GM19438 (cell line): ENCODE data around the gene ITGAD.
"Not testable (repeated sequence)": the region's sequence is repeated elsewhere in the genome, so short reads cannot be mapped to it uniquely, and the experiment has no call there.

Experiments
- ATAC-seq: cut with Tn5 transposase; IDR thresholded peaks from one replicate; pipeline ENCODE4 v1.9.1; 2021; ENCODE audit warnings: low read depth; ENCODE audit not compliant: unreplicated experiment

ITGAD gene

DNA sequence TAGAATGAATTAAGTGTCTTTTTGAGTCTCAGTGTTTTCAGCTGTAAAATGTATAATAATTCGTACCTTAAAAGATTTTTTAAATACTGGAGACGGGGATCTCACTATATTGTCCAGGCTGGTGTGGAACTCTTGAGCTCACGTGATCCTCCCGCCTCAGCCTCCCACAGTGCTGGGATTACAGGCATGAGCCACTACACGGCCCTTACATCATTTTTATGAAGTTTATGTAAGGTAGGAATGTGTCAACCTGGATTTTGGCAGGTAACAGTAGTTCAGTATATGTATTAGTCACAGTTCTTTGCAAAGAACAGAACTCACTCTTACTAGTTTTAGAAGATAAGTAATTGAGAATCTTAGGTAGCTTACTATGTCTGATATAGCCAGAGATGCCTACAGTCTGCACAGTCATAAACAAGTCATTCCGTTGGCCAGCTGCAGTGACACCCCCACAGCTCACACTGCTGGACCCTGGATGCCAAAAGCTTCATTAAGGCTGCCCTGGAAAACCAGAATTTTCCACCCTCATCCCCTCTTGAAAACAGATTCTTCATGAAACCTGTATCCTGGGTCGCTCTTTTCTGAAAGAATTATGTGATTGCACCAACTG is 35.6 kb downstream of the ITGAD start:
- no peak for ATAC-seq

DNA sequence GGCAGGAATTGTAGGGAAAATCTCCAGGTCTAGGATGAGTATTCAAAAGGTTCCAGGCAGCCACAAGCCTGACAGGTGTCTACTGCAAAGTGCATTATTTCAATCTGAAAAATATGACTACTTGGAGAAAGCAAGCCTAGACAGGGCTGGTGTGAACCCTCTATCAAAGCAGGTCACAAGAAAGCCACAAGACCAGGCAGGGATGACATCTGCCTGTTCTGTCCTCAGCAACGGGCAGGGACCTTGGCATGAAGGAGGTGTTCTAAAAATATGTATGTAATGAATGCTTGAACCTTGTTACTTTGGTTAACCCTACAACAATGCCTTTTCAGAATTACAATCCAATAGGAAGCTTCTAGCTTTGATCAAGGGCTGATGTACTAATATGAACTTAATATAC is 36.2 kb downstream of the ITGAD start:
- ATAC-seq = no peak

DNA sequence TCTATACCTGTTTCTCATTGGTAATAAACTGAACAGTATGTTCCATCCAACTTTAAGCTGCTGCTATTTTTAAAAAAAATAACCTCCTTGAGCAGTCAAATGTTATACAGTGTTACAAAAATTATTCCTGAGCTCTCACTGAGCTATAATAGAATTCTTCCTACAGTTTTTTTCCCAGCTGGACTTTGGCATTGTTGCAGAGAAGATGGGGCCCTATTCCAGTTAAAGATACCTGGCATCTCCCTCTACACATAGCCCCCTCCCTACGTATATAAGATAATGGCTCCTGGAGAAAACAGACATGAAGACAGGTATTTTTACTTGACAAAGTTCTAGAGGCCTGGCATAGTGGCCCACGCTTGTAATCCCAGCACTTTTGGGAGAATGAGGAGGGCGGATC is 36.7 kb downstream of the ITGAD start:
- ATAC-seq = no peak

DNA sequence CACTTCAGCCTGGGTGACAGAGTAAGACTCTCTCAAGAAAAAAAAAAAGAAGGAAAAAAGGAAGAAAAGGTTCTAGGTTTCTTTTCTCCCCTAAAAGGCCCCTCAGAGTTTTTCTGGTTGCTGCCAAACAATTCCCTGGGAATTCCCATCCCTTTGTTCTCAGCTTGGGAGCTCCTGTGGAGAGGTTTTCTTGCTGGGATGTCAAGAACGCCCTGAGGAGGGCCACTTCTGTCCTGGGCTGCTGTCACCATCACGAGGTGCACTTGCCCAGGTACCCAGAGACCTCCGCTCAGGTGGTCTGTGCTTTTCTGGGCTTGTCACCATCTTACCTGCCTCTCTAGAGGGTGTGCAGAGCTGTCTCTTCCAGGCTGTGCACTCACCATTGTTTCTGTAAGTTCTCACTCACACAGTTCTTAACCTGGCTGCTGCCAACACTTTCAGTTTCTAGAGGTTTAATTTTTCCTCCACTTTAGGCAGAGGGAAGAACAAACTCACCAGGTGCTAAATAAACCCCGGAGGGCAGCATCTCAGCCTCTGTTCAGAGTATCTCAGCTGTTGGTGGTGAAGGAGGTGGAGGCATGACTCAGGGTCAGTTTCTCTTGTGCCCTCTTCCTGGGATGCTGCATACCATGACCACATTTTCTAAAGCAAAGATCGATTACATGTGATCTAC is 37.4 kb downstream of the ITGAD start:
- no peak for ATAC-seq

DNA sequence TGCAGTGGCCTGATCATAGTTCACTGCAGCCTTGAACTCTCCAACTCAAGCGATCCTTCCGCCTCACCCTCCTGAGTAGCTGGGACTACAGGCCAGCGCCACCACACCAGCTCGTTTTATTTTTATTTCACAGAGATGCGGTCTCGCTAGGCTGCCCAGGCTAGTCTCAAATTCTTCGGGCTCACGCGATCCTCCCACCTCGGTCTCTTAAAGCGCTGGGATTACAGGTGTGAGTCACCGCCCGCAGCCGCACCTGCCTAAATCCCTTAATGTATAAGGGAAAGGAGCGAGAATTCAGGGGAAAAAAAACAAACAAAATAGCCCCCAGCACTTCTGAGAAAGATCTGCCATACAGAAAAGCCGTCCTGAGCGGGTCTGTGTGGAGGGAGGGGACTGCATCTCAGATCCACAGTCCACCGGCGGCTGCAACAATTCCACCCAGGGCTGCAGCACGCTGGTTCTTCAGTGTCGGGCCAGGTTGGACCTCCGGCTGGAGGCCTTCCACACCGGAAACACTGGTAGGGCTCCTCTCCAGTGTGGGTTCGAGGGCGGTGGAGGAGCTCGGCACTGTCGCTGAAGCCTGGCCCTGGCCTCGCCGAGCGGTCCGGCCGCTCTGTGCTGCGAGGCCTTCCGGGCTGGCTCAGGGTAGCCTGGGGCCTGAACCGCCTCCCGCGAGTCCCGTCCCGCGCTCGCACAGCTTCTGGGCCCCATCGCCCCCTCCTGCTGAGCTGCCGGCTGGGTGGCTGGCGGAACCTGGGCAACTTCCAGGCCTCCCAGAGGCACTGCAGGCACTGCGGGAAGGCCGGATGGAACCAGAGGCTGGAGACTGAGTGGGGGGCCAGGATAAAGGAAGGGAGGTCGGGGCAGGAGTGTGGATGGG is 42.4 kb downstream of the ITGAD start:
- no peak for ATAC-seq

DNA sequence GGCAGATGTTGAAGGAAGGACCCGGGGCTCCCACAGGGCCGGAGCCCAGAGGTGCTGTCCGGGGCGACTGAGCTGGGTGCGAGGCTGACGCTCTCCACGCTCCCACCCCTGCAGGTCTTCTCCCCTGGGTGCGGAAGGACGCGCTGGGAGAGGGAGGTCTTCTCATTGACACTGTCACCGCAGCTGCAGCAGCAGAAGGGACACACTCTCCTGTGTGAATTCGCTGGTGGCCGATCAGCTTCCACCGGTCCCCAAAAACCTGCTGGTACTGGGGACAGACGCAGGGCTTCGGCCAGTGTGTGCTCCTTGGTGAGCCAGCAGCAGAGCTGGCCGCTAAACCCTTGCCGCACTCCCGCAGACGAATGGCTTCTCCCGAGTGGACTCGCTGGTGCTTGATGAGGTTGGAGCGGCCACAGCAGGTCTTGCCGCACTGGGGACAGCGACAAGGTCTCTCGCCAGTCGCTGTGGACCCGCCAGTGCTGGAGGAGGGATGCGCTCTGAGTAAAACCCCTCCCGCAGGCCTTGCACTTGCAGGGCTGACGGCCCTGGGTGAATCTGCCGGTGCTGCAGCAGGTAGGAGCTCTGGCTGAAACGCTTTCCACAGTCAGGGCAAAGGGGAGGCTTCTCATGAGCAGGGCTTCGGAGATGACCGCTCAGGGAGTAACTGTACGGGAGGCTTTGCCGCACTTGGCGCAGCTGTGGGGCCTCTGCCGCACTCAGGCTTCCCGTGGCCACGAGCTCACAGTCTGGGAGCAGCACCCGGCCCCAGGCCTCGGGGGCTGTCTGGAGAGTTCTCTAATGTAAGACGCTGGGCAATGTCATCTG is 43.3 kb downstream of the ITGAD start:
- ATAC-seq = no peak

DNA sequence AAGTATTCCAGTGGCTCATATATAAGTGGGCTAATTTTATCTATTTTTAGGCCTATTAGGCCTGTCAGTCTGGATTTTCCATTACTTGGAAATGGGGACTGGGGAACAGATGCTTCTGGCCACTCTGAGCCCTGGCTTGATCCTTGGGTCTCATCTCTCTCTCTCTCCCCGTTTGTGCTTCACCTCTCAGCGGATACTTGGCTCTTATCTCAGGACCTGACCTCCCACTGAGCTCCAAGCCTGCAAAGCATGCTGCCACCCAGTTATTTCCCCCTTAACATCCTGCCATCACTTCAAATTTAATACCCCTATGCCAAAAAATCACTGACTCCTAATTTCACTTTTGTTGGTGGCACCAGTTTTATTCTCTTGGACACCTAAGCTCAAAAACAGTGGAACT is 45.3 kb downstream of the ITGAD start:
- ATAC-seq = no peak

DNA sequence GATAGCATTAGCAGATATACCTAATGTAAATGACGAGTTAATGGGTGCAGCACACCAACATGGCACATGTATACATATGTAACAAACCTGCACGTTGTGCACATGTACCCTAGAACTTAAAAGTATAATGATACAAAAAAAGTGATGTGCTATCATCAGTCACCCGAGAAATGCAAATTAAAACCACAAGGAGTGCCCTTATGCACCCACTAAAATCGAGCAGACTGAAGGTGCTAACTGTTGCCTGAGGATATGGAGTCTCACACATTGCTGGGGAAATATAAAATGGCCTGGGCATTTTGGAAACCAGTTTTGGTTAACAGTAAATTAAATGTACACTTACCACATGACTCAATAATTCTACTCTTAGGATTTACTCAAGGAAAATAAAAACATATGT is 45.9 kb downstream of the ITGAD start:
- not testable (repeated sequence) for ATAC-seq

DNA sequence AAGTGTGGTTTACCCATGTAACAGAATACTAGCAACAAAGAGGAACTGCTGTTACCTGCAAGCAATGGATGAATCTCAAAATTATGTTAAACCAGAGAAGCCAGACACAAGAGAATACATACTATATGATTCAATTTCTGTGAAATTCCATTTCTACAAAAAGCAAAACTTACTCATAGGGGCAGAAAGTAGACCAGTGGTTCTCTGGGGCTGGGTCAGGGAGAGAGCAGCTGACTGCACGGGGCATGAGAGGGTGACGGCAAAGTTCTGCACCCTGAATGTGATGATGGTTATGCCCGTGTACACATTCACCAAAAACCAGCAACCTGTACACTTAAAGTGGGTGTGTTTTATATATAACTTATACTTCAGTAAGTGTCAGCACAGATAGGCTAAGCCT is 46.4 kb downstream of the ITGAD start:
- no peak for ATAC-seq

DNA sequence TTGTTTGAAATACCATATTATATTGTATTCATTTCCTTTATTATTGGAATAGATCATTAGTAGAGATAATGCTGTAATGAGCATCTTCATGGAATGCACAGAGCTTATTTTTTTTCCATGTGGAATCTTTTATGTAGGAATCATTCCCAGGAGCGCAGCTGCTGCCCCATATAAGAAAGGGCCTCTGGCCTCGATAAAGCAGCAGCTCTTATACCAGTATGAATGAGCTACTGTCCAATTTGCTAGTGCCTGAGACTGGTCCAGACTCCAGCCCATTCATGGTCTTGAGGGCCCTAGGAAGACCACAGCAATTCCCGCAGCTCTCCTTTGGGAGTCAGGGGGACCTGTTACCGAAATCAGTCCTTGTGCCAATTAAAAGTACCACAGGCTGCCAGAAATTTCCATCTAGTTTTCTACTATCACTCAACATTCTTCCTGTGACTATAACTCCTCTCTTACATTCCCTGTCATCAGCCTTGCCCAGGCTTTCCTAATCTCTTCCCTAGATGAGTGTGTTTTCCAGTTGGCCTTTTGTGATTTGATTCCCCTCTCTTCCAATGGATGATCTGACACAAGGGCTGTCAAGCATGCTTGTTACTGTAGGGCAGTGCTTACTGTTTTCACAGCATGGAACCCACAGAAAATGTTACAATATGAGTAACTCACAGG is 47.5 kb downstream of the ITGAD start:
- ATAC-seq = no peak

DNA sequence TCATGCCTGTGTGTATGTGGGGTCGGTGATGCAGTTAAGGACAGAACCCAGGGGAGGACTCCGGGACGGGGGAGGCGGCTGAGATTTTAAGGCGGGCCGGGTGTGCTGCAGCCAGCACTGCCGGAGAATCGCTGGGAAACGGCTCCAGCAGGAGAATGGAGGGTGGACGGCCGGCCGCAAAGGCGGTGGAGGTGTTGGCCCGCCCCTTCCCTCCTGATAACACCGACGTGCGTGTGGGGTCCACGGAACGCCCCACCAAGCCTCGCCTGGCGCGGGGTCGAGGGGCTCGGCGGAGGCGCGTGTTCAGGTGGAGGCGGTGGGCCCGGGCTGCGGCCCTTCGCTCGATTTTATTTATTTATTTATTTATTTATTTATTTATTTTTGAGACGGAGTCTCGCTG is 48.8 kb downstream of the ITGAD start:
- no peak for ATAC-seq

DNA sequence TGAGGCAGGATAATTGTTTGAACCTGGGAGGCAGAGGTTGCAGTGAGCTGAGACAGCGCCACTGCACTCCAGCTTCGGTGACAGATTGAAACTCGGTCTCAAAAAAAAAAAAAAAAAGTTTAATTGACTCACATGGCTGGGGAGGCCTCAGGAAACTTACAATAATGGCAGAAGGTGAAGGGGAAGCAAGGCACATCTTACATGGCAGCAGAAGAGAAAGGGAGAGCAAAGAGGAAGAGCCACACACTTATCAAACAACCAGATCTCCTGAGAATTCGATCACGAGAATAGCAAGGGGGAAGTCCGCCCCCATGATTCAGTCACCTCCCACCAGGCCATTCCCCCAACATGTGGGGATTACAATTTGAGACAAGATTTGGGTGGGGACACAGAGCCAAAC is 52.8 kb downstream of the ITGAD start:
- ATAC-seq = not testable (repeated sequence)

DNA sequence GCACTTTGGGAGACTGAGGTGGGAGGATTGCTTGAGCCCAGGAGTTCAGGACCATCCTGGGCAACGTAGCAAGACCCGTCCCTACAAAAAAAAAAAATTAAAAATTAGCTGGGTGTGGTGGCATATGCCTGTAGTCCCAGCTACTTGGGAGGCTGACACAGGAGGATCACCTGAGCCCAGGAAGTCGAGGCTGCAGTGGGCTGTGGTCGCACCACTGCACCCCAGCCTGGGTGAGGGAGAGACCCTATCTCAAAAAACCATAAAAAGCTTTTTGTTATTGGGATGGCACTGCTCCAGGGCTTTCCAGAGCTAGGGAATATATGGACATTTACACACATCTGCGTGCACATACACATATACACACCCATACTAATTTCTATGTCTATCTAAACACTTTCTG is 58.1 kb downstream of the ITGAD start:
- no peak for ATAC-seq

DNA sequence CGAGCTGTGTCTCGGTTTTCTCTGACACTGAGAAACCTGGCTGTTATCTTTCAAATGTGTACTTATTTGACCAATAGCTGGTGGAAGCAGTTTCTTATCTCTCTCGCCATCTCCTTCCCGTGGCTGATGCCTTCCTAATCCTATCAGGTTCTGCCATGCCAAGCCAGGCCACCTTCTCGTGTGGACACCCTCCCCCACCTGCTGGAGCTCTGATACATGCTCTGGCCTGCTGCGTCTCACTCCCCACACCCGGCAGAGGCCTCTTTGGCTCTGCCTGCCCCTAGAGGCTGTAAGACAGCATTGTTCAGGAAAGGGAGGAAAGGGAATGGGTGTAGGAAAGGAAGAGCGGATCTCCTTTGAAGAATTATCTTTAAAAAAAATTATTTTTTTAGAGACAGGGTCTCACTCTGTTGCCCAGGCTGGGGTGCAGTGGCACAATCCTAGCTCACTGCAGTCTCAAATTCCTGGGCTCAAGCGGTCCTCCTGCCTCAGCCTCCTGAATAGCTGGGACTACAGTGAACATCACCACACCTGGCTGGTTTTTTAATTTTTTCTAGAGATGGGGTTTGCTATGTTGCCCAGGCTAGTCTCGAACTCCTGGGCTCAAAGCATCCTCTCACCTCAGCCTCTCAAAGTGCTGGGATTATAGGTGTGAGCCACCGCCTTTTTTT is 58.7 kb downstream of the ITGAD start:
- no peak for ATAC-seq

DNA sequence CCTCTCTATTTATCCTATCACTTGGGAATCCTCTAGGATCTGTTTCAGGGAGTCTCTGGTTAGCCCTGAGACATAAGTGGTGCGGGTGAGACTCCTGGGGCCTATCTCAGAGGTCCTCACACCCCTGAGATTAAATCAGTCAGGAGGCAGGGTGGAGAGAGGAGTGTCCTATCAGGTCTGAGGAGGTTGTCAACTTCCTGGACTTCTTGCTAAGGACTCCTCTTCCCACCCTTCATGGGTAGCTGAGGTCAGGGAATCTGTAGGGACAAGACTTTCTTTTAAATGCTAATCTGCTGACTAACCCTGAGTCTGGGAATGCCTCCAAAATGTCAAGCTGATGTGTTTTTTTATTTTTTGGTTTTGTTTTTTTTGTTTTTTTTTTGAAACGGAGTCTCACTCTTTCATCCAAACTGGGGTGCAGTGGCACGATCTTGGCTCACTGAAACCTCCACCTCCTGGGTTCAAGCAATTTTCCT is 59.5 kb downstream of the ITGAD start:
- no peak for ATAC-seq

DNA sequence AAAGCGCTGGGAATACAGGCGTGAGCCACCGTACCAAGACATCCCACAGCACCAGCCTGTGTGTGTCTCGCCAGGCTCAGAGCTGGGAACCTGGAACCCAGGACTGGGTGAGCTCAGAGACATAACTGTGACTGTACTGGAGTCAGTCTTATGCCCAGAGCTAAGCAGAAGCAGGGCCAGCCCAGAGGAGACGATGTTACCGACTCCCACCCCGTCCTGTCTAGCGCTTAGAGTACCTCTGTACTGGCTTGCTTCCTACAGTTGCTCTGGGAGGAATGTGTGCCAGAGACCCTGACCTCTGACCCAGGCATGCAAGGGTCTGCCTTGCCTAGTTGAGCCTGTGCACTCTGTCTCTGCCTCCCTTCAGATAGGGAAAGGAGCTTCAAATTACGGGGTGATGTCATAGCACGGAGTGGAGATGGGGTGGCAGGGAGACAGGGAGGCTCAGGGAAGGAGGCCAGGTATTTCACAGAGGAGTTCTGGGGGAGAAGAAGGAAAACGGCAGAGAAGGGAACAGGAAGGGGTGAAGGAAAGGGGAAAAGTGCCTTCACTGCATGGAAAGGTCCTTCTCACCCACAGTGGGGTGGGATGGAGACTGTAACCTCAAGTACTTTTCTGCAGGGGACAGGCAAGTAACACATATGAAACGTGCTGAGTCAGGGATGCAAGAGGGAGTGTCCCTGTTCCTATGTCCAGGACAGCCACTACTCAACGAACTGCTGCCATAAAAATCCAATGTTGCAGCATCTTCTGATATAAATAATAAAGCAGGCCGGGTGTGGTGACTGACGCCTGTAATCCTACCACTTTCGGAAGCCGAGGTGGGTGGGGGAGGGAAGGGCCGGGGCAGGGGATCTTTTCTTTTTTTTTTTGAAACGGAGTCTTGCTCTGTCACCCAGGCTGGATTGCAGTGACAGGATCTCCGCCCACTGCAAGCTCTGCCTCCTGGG is 60.4 kb downstream of the ITGAD start:
- no peak for ATAC-seq

DNA sequence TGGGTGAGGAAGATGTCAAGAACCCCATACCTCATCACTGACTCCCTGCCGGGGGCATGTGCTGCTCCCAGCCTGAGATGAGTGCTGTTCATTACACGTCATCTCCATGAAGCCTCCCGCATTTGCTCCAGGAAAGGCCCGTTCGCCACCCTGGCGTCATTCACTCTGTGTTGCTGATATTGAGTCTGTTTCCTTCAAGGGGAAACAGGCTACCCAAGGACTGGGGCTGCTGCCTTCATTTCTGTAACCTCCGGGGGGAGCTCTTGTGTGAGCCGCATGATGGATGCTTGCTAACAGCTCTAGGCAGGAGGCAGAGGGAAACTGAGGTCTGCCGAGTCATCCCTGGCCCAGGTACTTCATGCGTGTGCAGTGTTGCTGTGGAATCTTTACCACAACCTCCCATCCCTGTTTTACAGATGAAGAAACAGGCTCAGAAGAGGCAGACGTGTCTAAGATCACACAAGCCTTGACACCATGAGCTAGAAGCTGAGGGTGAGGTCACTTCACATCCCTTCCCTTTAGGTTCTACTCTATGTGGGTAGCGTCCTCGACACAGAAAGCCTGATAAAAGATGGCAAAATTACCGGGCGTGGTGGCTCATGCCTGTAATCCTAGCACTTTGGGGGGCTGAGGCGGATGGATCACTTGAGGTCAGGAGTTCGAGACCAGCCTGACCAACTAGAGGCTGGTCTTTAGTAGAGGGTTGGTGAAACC is 62.6 kb downstream of the ITGAD start:
- ATAC-seq = no peak

DNA sequence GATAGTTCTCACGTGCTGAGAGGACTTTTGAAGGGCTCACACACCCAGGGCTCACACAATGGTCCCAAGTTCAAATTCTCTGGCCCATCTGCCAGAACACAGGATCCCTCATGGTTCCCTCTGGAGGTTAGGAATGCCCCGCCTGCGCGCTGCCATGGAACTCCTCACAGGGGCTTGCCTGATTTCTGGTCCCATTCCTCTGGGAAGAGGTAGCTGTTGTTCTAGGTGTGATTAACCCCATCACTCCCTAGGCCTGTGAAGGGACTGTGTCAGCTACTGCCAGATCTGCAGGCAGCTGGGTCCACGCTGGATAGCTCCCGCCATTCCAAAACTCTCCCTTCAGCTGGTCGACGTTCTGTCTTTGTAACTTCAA is 63.8 kb downstream of the ITGAD start:
- no peak for ATAC-seq
